ENCODE measurements around the gene ODF4.

- TF ChIP-seq CTCF (IDR thresholded peaks at IDR 0.05 in 4 of 5, conservative IDR thresholded peaks at IDR 0.05 in 1 of 5): no peak
- no peak for TF ChIP-seq POLR2A (IDR thresholded peaks at IDR 0.05)
These were observed 18.3 kb downstream of the ODF4 start for GRCh38 chr17:8357910-8358309.

Data from gastrocnemius medialis (tissue), 4 donors.